ENCODE data around the gene ZNF205. TPM values are rescaled to one million over a fixed set of nuclear protein-coding genes. Genes with fewer than 3 reads are reported as not detected.
"Not testable (repeated sequence)": the region's sequence is repeated elsewhere in the genome, so short reads cannot be mapped to it uniquely, and the experiment has no call there.

The ZNF205 gene
- total RNA-seq, 2 donors from 2014 or later = 20.9 to 27.0 TPM

- DNase-seq (ENCODE audit: low spot score) = no peak
- Histone ChIP-seq H3K36me3 (no peaks in the 10 kb centered on the region), H3K4me3 (peak overlapping the region; percentile 58 to 85), H3K4me1 (replicated peaks) (no peaks in the 10 kb centered on the region), H3K9me3 (no peaks in the 10 kb centered on the region), H3K27ac (peak overlapping the region; percentile 79 to 93), H3K27me3 (replicated peaks; ENCODE audit: insufficient read depth) (no peaks in the 10 kb centered on the region)
- no peak for TF ChIP-seq POLR2AphosphoS5 (IDR thresholded peaks at IDR 0.05)
- no peak for TF ChIP-seq CTCF (IDR thresholded peaks at IDR 0.05)
- no peak for TF ChIP-seq POLR2A (IDR thresholded peaks at IDR 0.05)
- intact Hi-C loops (cut with DNase I) = no loop called here
- 1% methylated on average over 43 of the region's 43 CpGs for WGBS
Measured at GRCh38 chr16:3135126-3135715, 22.8 kb downstream of the ZNF205 start.

GRCh38 chr16:3137267-3137666 lies 24.9 kb downstream of the ZNF205 start:
- Histone ChIP-seq H3K36me3 (no peaks in the 10 kb centered on the region), H3K27me3 (replicated peaks; ENCODE audit: insufficient read depth) (no peaks in the 10 kb centered on the region), H3K4me1 (replicated peaks) (no peaks in the 10 kb centered on the region), H3K4me3 (no peak overlapping the region), H3K27ac (no peak overlapping the region), H3K9me3 (no peaks in the 10 kb centered on the region)
- intact Hi-C loops (cut with DNase I) = no loop called here
- WGBS = 91% methylated on average over 13 of the region's 13 CpGs
- no peak for TF ChIP-seq CTCF (IDR thresholded peaks at IDR 0.05)
- no peak for DNase-seq (ENCODE audit: low spot score)

- Histone ChIP-seq H3K36me3 (no peaks in the 10 kb centered on the region), H3K9me3 (no peaks in the 10 kb centered on the region), H3K4me3 (no peak overlapping the region), H3K27ac (no peak overlapping the region), H3K4me1 (replicated peaks) (no peaks in the 10 kb centered on the region), H3K27me3 (replicated peaks; ENCODE audit: insufficient read depth) (no peaks in the 10 kb centered on the region)
- 86% methylated on average over 21 of the region's 21 CpGs for WGBS
- TF ChIP-seq POLR2AphosphoS5 (IDR thresholded peaks at IDR 0.05) (no peak), POLR2A (IDR thresholded peaks at IDR 0.05) (no peak), CTCF (IDR thresholded peaks at IDR 0.05) (no peak)
- intact Hi-C loops (cut with DNase I) = no loop called here
- DNase-seq (ENCODE audit: low spot score) = no peak
Measured at GRCh38 chr16:3138342-3138741, 26.0 kb downstream of the ZNF205 start.

GRCh38 chr16:3138823-3139426 lies 26.5 kb downstream of the ZNF205 start:
- H3K4me1 ChIP-seq (replicated peaks) = no peaks in the 10 kb centered on the region
- H3K36me3 ChIP-seq = no peaks in the 10 kb centered on the region
- no peaks in the 10 kb centered on the region for H3K27me3 ChIP-seq (replicated peaks; ENCODE audit: insufficient read depth)
- TF ChIP-seq POLR2A (IDR thresholded peaks at IDR 0.05) (no peak), CTCF (IDR thresholded peaks at IDR 0.05) (no peak)
- no peaks in the 10 kb centered on the region for H3K9me3 ChIP-seq
- H3K4me3 ChIP-seq = no peak overlapping the region
- H3K27ac ChIP-seq = no peak overlapping the region
- WGBS = 88% methylated on average over 14 of the region's 14 CpGs
- intact Hi-C loops (cut with DNase I) = no loop called here
- DNase-seq (ENCODE audit: low spot score) = no peak

DNA sequence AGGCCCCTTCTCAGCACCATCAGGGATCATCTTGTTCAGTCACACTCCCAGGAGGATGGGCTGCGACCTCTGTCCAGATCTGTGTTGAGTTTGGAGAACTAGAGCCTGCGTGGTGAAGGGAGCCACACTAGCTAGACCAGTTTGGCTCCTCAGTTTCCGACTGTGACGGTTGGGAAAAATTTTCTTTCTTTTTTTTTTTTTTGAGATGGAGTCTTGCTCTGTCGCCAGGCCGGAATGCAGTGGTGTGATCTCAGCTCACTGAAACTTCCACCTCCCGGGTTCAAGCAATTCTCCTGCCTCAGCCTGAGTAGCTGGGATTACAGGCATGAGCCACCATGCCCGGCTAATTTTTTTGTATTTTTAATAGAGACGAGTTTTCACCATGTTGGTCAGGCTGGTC lies 27.2 kb downstream of the ZNF205 start:
- 65% methylated on average over 9 of the region's 9 CpGs for WGBS
- H3K27ac ChIP-seq; H3K27me3 ChIP-seq (replicated peaks; ENCODE audit: insufficient read depth); DNase-seq (ENCODE audit: low spot score); H3K9me3 ChIP-seq; intact Hi-C loops (cut with DNase I); H3K36me3 ChIP-seq; H3K4me1 ChIP-seq (replicated peaks); H3K4me3 ChIP-seq: not testable (repeated sequence)

Measured in prostate gland (tissue), 2 donors.